NCI-H460 (cell line): Measurements from ENCODE around the gene TOMM40L. TPM values are rescaled to one million over a fixed set of nuclear protein-coding genes. Genes with fewer than 3 reads are reported as not detected.

Experiments used
- DNase-seq: peaks from one replicate; pipeline ENCODE4 v3.0.0-alpha.2; 2016; ENCODE audit warnings: low read depth; ENCODE audit errors: extremely low read depth
- polyA plus RNA-seq: library from polyadenylated mRNA; depleted of rRNA; stranded (reverse); fragments of >200 nt; gene quantifications from 2 replicates; pipeline ENCODE4 v1.2.3, GENCODE V29; 2014; cell fraction: nucleus; rRNA removed
- total RNA-seq: library from RNA; depleted of rRNA; stranded (reverse); fragments of >200 nt; shearing (Covaris generic); gene quantifications from 2 replicates; pipeline ENCODE4 v1.2.3, GENCODE V29; 2014; rRNA removed

The TOMM40L gene
- 8.3 and 9.1 TPM in 2 replicates for total RNA-seq
- polyA plus RNA-seq: 20.3 and 24.6 TPM in 2 replicates

- peak; percentile 100 for DNase-seq
These were observed at the start of gene TOMM40L for GRCh38 chr1:161225534-161226319. Gene TOMM40L, plus strand, starts transcription at chr1:161226060. Its CDS starts 430 bp downstream, at chr1:161226490.

DNA sequence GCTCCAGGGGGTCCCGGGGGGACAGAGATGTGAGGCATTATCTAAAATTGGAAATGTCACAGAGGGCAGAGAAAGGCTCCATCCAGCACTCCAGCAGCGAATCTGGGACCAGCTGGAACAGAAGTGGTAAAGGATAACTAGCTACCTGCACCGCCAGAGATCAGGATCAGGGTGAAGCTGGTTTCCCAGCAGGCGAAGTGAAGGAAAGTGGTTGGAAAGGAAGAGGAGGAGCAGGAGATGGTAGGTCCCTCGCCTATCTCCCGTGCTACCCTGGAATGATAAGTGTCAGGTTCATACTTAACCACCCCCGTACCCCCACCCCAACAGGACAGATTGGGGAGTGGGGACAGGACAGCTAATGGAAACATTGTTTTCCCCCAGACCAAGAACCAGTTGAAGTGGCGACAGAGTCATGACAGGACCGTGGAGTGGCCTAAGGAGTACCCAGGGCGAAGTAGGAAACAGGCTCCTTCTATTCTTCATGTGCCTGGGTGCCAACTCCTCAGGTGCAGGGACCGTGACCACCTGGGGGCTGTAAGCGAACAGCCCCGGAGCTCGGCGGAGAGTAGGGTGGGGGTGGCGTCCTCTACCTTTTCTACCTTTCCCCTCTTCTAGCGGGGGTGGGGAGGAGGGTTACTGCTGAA, 49.3 kb upstream of the TOMM40L start:
- no peak for DNase-seq

- peak; percentile 80 for DNase-seq
These were observed 48.5 kb upstream of the TOMM40L start, which contains the start of gene B4GALT3 for GRCh38 chr1:161177112-161177935. Gene B4GALT3, minus strand, starts transcription at chr1:161177507. Its CDS starts 1,447 bp downstream, at chr1:161176060.

- DNase-seq: no peak
These were observed 48.0 kb upstream of the TOMM40L start for GRCh38 chr1:161177936-161178244.

GRCh38 chr1:161179698-161180097, 46.2 kb upstream of the TOMM40L start:
- no peak for DNase-seq

DNA sequence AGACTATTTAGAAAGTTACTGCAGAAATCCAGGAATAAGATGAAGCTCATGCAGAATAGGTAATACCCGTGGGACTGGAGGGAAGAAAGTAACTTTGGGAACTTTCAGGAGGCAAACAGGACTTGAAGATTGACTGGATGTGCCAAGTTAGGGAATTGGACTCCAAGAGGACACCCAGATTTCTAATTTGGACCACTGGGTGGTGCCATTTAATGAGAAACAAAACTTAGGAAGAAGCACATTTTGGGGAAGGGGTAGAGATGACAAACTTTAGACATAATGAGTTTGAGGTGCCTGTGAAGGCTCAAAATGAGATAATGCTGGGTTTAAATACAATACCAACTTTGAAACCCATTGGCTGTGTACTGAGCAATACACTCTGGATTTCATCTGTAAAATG, 45.2 kb upstream of the TOMM40L start:
- DNase-seq: no peak

- no peak for DNase-seq
These were observed 43.6 kb upstream of the TOMM40L start for GRCh38 chr1:161182214-161182613.

DNA sequence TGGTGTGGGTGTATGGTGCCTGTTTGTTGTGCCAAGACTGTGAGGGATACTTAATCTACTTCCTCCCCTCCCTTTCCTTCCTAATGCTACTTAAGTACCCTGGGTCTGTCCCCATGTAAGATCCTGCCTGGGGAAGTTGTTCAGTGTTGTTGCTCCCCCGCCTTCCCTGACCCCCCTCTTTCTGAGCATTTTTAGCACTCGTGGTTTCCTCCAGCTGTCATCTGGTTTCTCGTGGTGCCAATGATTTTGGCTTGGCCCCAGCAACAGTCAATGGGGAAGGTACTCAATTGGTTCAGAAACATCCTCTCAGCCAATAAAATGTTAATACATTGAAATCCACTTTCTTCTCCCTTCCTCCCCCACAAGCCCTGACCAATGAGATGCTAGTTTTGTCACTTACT, 40.6 kb upstream of the TOMM40L start:
- DNase-seq: no peak

DNA sequence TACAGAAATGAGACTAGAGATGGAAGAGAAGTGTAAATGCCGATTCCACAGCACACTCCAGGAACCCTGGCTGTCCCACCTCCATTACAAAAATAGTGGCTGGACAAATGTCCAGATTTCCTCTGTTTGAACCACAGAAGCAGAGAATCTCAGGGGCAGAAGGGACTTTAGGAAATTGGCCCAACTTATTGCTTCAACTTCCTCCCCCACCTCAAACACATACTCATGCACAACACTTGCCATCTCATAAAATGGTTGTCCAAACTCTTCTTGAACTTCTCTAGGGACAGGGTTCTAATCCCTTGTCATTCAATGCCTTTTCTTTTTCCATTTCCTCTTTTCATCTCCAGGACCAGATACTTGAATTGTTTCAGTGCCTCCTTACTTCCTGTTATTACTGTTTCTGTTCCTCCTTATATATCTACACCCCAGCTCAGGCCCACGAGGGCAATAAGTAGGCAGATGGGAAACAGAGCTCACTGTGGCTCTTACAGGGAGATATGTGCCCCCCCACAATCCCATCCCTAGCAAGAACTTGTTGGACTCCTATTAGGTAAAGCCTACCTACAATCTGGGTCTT, 40.0 kb upstream of the TOMM40L start:
- no peak for DNase-seq

GRCh38 chr1:161187311-161187710, 38.5 kb upstream of the TOMM40L start:
- DNase-seq: no peak

GRCh38 chr1:161188381-161188780, 37.5 kb upstream of the TOMM40L start:
- DNase-seq: no peak

GRCh38 chr1:161189036-161189435, 36.8 kb upstream of the TOMM40L start:
- DNase-seq: no peak

DNA sequence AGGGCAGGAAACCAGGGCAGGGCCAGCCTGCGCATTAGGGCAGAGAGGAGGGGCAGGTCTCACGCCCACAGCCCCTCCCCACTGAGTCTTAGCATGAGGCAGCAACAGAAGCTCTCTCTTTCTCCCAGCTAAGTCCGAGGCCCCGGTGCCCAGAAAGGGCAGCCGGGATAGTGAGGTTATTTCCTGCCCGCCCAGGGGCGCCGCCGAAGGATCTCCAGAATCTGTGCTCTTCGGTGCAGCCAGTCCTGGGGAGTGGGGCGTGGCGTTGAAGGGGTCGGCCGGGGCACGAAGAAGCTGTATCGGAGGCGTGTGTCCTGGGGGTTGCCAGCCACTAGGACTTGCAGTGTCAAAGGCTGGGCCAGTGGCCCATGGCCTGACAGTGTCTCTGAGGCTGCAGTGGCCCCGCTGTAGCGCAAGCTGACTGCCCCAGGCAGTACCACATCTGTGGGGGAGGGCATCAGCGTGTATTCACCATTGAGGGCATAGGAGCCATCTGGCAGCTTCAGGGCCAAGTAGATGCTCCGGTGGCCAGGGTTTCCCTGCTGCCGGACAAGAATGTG, 34.8 kb upstream of the TOMM40L start:
- DNase-seq: no peak

DNA sequence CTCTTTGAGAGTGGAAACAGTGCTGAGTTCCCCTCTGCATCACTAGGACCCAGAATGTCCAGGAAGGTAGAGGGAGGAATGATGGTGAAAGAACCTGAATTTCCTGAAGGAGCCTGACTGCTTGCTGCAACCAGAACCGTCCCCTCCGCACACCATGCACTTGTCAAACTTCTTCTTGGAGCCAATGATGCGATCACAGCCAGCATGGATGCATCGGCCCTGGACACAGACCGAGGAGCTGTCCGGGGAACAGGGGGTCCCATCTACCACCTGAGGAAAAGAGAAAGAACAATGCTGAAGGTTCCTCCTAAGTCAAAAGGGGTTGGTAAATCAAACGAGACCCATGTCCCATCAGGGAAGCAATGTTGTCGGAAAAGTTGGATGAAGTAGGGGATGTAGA, 33.9 kb upstream of the TOMM40L start:
- no peak for DNase-seq

DNA sequence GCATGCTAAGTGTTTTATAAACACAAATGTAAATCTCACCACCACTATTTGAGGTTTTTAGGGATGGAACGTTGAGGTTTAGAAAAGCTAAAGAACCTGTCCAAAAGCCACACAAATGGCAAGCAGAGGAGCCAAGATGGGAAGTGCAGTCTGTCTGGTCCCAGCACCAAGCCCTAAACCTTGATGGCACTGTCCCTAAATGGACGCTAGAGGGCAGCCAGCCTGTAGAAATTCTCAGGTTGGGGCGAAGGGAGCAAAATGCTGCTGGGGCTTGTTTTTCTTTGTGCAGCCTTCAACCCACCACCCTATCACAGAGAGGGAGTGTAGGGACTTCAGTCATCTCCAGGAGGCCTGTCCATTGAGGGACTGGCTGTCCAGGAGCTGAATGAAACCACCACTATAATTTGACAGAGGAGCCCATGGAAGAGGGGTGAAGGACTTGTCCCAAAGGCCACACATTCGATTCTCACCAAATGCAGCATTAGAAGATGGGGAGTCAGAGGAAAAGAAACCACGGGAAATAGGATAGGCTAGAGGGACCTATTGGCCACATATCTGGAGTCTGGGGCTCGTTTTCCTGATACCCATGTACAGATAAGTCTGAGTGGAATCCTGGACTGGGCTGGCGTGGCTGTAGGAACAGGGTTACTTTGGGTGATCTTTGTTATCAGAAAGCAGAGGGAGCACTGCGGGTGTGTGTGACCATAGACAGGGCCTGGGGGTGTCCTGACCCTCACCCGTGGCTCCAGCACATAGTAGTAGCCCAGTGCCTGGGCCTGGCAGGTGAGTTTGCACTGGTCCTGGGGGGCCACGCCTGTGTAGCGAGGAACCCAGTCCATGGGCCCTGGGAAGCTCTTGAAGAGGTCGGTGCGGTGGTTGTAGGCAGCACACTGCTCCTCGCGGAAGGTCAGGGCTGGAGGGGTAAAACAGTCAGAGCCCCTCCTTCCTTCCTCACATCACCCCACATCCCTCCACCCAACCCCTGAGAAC, 33.1 kb upstream of the TOMM40L start:
- DNase-seq: peak; percentile 76

DNA sequence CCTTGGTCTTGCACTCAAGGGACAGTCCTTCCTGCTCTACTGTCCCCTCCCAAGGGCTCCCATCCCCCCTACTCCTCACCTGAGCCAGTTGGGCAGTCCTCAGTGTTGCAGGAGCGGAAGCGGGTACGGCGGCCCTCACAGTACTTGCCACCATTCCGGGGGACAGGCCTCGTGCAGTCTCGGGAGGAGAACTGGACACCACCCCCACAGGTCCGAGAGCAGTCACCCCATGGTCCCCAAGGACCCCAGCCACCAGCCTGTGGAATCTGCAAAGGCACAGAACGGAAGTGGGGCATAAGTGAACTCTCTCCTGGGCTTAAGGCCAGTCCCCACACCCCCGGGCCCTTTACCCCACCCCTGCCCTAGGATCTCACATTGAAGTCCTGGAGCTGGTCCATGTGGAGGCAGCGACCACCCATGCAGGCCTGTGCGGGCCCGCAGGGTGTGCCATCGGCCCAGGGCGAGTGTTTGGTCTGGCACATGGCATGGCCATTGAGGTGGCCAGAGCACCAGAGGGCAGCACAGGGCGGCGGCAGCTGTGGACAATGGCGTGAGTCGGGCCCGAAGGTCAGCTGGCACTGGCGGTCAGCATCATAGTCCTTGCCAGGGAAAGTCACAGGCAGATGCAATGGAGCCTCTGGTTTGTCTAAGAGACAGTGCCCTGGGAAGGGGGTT, 32.2 kb upstream of the TOMM40L start:
- no peak for DNase-seq

- no peak for DNase-seq
These were observed 30.7 kb upstream of the TOMM40L start for GRCh38 chr1:161195171-161195570.

GRCh38 chr1:161196111-161196510, 29.7 kb upstream of the TOMM40L start:
- DNase-seq: no peak
